HepG2 (cell line): Measurements from ENCODE around the gene SPRYD4. TPM values are rescaled to one million over a fixed set of nuclear protein-coding genes. Genes with fewer than 3 reads are reported as not detected.
A peak's percentile ranks its signal among the peaks of the same experiment; 100 is the strongest.

Source experiments
- ADNP ChIP-seq: sonication (generic); formaldehyde crosslinking; IDR thresholded peaks from 2 replicates; pipeline ENCODE4 v1.4.0; 2020; ENCODE audit warnings: missing genetic modification reagents
- GATAD2A ChIP-seq: IDR thresholded peaks from 2 replicates; pipeline ENCODE4 v1.6.1; 2016
- NFE2 ChIP-seq: sonication (generic); formaldehyde crosslinking; IDR thresholded peaks from 2 replicates; pipeline ENCODE4 v1.4.0; 2020; ENCODE audit warnings: missing genetic modification reagents
- PITX1 ChIP-seq: sonication (generic); formaldehyde crosslinking; IDR thresholded peaks from 2 replicates; pipeline ENCODE4 v1.5.1; 2020; ENCODE audit warnings: mild to moderate bottlenecking, missing genetic modification reagents
- SALL1 ChIP-seq: sonication (generic); formaldehyde crosslinking; IDR thresholded peaks from 2 replicates; pipeline ENCODE4 v1.8.0; 2022; ENCODE audit warnings: mild to moderate bottlenecking, missing genetic modification reagents
- SKI ChIP-seq: fragments of 450-650 bp; IDR thresholded peaks from one replicate; pipeline ENCODE4 v1.6.1; 2018; ENCODE audit warnings: mild to moderate bottlenecking; ENCODE audit not compliant: partially characterized antibody
- ZNF280D ChIP-seq: sonication (generic); formaldehyde crosslinking; IDR thresholded peaks from 2 replicates; pipeline ENCODE4 v1.5.1; 2020; ENCODE audit warnings: mild to moderate bottlenecking, missing genetic modification reagents
- ZNF652 ChIP-seq: IDR thresholded peaks from 2 replicates; pipeline ENCODE4 v1.6.1; 2016; ENCODE audit warnings: low read depth, borderline replicate concordance
- ZNF770 ChIP-seq: sonication (generic); formaldehyde crosslinking; IDR thresholded peaks from 2 replicates; pipeline ENCODE4 v1.5.0; 2020; ENCODE audit warnings: mild to moderate bottlenecking, missing genetic modification reagents
- polyA plus RNA-seq, 8 experiments: library from polyadenylated mRNA; depleted of rRNA in 3 of 8; stranded (reverse) in 7 of 8; unstranded in 1 of 8; fragments of >200 nt; fragmentation: Illumina TruSeq in 4 of 8; extraction: Trizol in 4 of 8; gene quantifications; 2 replicates each; pipeline versions ENCODE4 v1.2.1 to v1.2.3, GENCODE V29; 2011 to 2016; ENCODE audit warnings: low read depth in 4 of 8, missing spikeins in 1 of 8, mixed read lengths in 1 of 8; ENCODE audit not compliant: insufficient read depth in 1 of 8
- total RNA-seq, 5 experiments: library from RNA; depleted of rRNA; stranded (reverse); fragments of >200 nt; fragmentation: Illumina TruSeq; extraction: Trizol; gene quantifications; 2 replicates each; pipeline ENCODE4 v1.2.3, GENCODE V29; 2016; ENCODE audit warnings: low read depth in 1 of 5
- TF ChIP-seq, protein P1 (sequence below): sonication (generic); formaldehyde crosslinking; IDR thresholded peaks from 2 replicates; pipeline ENCODE4 v1.4.0; 2020; ENCODE audit warnings: low read depth, mild to moderate bottlenecking, missing genetic modification reagents
- TF ChIP-seq, protein P2 (sequence below): sonication (generic); formaldehyde crosslinking; IDR thresholded peaks from 2 replicates; pipeline ENCODE4 v1.4.0; 2020; ENCODE audit warnings: missing genetic modification reagents, borderline replicate concordance

SPRYD4 gene
- total and polyA plus RNA-seq, 2 of the 13 experiments (the other 11 are each of a cell fraction or from before 2014, with no cell fraction given): 3.9 to 4.5 TPM

- TF ChIP-seq SALL1 (CRISPR knock-in tag) (peak; percentile 47; the same call in 1 of the 2 replicates), NFE2 (CRISPR knock-in tag) (no peak), SKI (peak; percentile 39), ZNF280D (CRISPR knock-in tag) (0 out of 2 replicates have a peak, but pooled peaks have one; percentile 26), ZNF770 (CRISPR knock-in tag) (peak; percentile 97), ADNP (CRISPR knock-in tag) (0 out of 2 replicates have a peak, but pooled peaks have one; percentile 29), ZNF652 (no peak), GATAD2A (CRISPR knock-in tag) (peak; percentile 28; the same call in 1 of the 2 replicates), PITX1 (CRISPR knock-in tag) (peak; percentile 61; the same call in 1 of the 2 replicates)
- TF ChIP-seq, protein P1, sequence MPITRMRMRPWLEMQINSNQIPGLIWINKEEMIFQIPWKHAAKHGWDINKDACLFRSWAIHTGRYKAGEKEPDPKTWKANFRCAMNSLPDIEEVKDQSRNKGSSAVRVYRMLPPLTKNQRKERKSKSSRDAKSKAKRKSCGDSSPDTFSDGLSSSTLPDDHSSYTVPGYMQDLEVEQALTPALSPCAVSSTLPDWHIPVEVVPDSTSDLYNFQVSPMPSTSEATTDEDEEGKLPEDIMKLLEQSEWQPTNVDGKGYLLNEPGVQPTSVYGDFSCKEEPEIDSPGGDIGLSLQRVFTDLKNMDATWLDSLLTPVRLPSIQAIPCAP (CRISPR knock-in tag): no peak
- TF ChIP-seq, protein P2, sequence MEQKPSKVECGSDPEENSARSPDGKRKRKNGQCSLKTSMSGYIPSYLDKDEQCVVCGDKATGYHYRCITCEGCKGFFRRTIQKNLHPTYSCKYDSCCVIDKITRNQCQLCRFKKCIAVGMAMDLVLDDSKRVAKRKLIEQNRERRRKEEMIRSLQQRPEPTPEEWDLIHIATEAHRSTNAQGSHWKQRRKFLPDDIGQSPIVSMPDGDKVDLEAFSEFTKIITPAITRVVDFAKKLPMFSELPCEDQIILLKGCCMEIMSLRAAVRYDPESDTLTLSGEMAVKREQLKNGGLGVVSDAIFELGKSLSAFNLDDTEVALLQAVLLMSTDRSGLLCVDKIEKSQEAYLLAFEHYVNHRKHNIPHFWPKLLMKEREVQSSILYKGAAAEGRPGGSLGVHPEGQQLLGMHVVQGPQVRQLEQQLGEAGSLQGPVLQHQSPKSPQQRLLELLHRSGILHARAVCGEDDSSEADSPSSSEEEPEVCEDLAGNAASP (CRISPR knock-in tag): peak; percentile 59; the same call in 1 of the 2 replicates
- TF ChIP-seq, all 625 proteins: peak for 23
Observed at GRCh38 chr12:56461235-56462159, 6.9 kb upstream of the SPRYD4 start (continued).
